Measurements from ENCODE around the gene PCDHGA8. TPM values are rescaled to one million over a fixed set of nuclear protein-coding genes. Genes with fewer than 3 reads are reported as not detected.
A peak's percentile ranks its signal among the peaks of the same experiment; 100 is the strongest.

Gene PCDHGA8
- total RNA-seq, 1 experiment from 2014 or later, result 0.18 TPM

DNA sequence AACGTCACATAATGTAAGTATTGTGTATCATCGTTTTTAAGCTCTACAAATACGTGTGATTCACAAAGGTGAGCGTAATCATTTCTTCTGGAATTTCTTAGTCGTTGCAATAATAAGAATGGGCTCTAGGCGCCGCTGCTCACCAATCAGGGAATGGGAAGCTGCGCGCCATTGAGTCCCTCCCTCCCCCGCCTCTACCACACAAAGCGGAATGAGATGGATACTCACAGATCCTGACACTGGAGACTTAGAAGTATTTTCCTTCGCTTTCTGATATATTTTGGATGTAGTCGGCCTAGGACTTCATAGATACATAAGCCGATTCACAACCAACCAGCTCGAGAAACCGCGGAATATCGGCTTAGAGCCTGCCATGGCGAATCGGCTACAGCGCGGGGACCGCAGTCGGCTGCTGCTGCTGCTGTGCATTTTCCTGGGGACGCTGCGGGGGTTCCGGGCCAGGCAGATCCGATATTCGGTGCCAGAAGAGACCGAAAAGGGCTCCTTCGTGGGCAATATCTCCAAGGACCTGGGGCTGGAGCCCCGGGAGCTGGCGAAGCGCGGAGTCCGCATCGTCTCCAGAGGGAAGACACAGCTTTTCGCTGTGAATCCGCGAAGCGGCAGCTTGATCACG lies 28.5 kb downstream of the PCDHGA8 start, which contains the start of gene PCDHGA11:
Gene PCDHGA11 (plus strand): TSS at position 197 of the 634 bp plus-strand sequence. CDS start 177 bp downstream, at position 374.
- no TSS peak for BruUV-seq (replicated peaks)
- H3K4me1 ChIP-seq (ENCODE audit: control insufficient read depth, insufficient read depth, low read length), result no peaks in the 10 kb centered on the region; the same call in 1 of the 2 replicates
- ChIA-PET CTCF (interaction anchor here (0.6 to 1.0 kb wide), 3 partner anchors 59 to 143 kb away, joined by 3 to 6 read pairs (median 6); no protein-coding TSS in a partner anchor), POLR2A (no interaction called here)
- intact Hi-C loops (cut with micrococcal nuclease; ENCODE audit: unreplicated experiment), result no loop called here
- H3K9me3 ChIP-seq (ENCODE audit: control insufficient read depth, insufficient read depth, low read depth, low read length), result peaks cover 14% of the 10 kb centered on the region; the same call in 1 of the 2 replicates
- no peaks in the 10 kb centered on the region for H3K36me3 ChIP-seq (ENCODE audit: control insufficient read depth, insufficient read depth, low read length)
- ATAC-seq (no peak), DNase-seq (ENCODE audit: low read depth, low spot score) (no peak)
- H3K4me3 ChIP-seq (ENCODE audit: low read depth in 2 of 2, low read length in 2 of 2), result no peak within 1 kb of the TSS
- no peak for TF ChIP-seq TCF7L2 (IDR thresholded peaks at IDR 0.05; ENCODE audit: low read depth, low read length)
- TF ChIP-seq, protein P1, sequence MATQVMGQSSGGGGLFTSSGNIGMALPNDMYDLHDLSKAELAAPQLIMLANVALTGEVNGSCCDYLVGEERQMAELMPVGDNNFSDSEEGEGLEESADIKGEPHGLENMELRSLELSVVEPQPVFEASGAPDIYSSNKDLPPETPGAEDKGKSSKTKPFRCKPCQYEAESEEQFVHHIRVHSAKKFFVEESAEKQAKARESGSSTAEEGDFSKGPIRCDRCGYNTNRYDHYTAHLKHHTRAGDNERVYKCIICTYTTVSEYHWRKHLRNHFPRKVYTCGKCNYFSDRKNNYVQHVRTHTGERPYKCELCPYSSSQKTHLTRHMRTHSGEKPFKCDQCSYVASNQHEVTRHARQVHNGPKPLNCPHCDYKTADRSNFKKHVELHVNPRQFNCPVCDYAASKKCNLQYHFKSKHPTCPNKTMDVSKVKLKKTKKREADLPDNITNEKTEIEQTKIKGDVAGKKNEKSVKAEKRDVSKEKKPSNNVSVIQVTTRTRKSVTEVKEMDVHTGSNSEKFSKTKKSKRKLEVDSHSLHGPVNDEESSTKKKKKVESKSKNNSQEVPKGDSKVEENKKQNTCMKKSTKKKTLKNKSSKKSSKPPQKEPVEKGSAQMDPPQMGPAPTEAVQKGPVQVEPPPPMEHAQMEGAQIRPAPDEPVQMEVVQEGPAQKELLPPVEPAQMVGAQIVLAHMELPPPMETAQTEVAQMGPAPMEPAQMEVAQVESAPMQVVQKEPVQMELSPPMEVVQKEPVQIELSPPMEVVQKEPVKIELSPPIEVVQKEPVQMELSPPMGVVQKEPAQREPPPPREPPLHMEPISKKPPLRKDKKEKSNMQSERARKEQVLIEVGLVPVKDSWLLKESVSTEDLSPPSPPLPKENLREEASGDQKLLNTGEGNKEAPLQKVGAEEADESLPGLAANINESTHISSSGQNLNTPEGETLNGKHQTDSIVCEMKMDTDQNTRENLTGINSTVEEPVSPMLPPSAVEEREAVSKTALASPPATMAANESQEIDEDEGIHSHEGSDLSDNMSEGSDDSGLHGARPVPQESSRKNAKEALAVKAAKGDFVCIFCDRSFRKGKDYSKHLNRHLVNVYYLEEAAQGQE (IDR thresholded peaks at IDR 0.05; ENCODE audit: insufficient read depth in 1 of 2, low read depth in 2 of 2, low read length in 1 of 2), result no peak
- peak; percentile 60 for TF ChIP-seq CTCF (IDR thresholded peaks at IDR 0.05)
- TF ChIP-seq SIN3A (IDR thresholded peaks at IDR 0.05; ENCODE audit: borderline replicate concordance, insufficient read depth, low read depth, low read length), result no peak
- TF ChIP-seq POLR2AphosphoS5 (IDR thresholded peaks at IDR 0.05; ENCODE audit: low read depth, low read length), result no peak
- H3K27me3 ChIP-seq (ENCODE audit: control insufficient read depth, insufficient read depth, low read length), result no peaks in the 10 kb centered on the region
- in situ Hi-C loops (cut with HindIII; ENCODE audit: low pct_unique_long_range_greater_than_20kb, low sequenced_read_pairs), result no loop called here
- H3K27ac ChIP-seq (ENCODE audit: low read length), result no peak within 1 kb of the TSS

DNA sequence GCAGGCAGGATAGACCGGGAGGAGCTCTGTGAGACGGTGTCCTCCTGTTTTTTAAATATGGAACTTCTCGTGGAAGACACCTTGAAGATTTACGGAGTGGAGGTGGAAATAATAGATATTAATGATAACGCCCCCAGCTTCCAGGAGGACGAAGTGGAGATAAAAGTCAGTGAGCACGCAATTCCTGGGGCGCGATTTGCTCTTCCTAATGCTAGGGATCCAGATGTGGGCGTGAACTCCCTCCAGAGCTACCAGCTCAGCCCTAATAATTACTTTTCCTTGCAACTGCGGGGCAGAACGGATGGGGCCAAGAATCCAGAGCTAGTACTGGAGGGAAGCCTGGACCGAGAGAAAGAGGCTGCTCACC lies 29.0 kb downstream of the PCDHGA8 start:
- ATAC-seq (no peak), DNase-seq (ENCODE audit: low read depth, low spot score) (no peak)
- H3K4me1 ChIP-seq (ENCODE audit: control insufficient read depth, insufficient read depth, low read length), result no peaks in the 10 kb centered on the region; the same call in 1 of the 2 replicates
- intact Hi-C loops (cut with micrococcal nuclease; ENCODE audit: unreplicated experiment), result no loop called here
- H3K4me3 ChIP-seq (ENCODE audit: low read depth in 2 of 2, low read length in 2 of 2), result no peak overlapping the region
- no peak overlapping the region for H3K27ac ChIP-seq (ENCODE audit: low read length)
- POLR2A ChIA-PET, result no interaction called here
- TF ChIP-seq CTCF (IDR thresholded peaks at IDR 0.05) (no peak), POLR2AphosphoS5 (IDR thresholded peaks at IDR 0.05; ENCODE audit: low read depth, low read length) (no peak), SIN3A (IDR thresholded peaks at IDR 0.05; ENCODE audit: borderline replicate concordance, insufficient read depth, low read depth, low read length) (no peak), TCF7L2 (IDR thresholded peaks at IDR 0.05; ENCODE audit: low read depth, low read length) (no peak)
- TF ChIP-seq, protein P1 (IDR thresholded peaks at IDR 0.05; ENCODE audit: insufficient read depth in 1 of 2, low read depth in 2 of 2, low read length in 1 of 2), result no peak
- peaks cover 15% of the 10 kb centered on the region; the same call in 1 of the 2 replicates for H3K9me3 ChIP-seq (ENCODE audit: control insufficient read depth, insufficient read depth, low read depth, low read length)
- no peaks in the 10 kb centered on the region for H3K27me3 ChIP-seq (ENCODE audit: control insufficient read depth, insufficient read depth, low read length)
- CTCF ChIA-PET, result interaction anchor here (0.6 to 0.8 kb wide), 2 partner anchors 59 to 136 kb away, joined by 3 to 6 read pairs; no protein-coding TSS in a partner anchor
- no peaks in the 10 kb centered on the region for H3K36me3 ChIP-seq (ENCODE audit: control insufficient read depth, insufficient read depth, low read length)
- in situ Hi-C loops (cut with HindIII; ENCODE audit: low pct_unique_long_range_greater_than_20kb, low sequenced_read_pairs), result no loop called here
- no TSS peak for BruUV-seq (replicated peaks)

Measured in Panc1 (cell line).